ENCODE measurements around the gene PDE11A. TPM values are rescaled to one million over a fixed set of nuclear protein-coding genes. Genes with fewer than 3 reads are reported as not detected.

PDE11A gene
- total and polyA plus RNA-seq, 3 donors from 2014 or later, result 2.2 to 7.8 (median 3.3) TPM

GRCh38 chr2:177577075-177577474 lies 495.5 kb downstream of the PDE11A start:
- no peak overlapping the region for H3K27ac ChIP-seq
- intact Hi-C loops (cut with DNase I; ENCODE audit: low total_unique reads), result no loop called here
- no peak for DNase-seq
- TF ChIP-seq POLR2A (IDR thresholded peaks at IDR 0.05), result no peak
- TF ChIP-seq, protein P1, sequence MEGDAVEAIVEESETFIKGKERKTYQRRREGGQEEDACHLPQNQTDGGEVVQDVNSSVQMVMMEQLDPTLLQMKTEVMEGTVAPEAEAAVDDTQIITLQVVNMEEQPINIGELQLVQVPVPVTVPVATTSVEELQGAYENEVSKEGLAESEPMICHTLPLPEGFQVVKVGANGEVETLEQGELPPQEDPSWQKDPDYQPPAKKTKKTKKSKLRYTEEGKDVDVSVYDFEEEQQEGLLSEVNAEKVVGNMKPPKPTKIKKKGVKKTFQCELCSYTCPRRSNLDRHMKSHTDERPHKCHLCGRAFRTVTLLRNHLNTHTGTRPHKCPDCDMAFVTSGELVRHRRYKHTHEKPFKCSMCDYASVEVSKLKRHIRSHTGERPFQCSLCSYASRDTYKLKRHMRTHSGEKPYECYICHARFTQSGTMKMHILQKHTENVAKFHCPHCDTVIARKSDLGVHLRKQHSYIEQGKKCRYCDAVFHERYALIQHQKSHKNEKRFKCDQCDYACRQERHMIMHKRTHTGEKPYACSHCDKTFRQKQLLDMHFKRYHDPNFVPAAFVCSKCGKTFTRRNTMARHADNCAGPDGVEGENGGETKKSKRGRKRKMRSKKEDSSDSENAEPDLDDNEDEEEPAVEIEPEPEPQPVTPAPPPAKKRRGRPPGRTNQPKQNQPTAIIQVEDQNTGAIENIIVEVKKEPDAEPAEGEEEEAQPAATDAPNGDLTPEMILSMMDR (IDR thresholded peaks at IDR 0.05), result no peak
- WGBS, 2 donors, result 76 to 91% methylated on average over 1 of the region's 1 CpG
- H3K27me3 ChIP-seq, result no peaks in the 10 kb centered on the region
- no peaks in the 10 kb centered on the region for H3K36me3 ChIP-seq (ENCODE audit: low read depth, missing control alignments)
- H3K4me1 ChIP-seq, result no peaks in the 10 kb centered on the region
- H3K4me3 ChIP-seq, result no peak overlapping the region
- H3K9me3 ChIP-seq, result no peaks in the 10 kb centered on the region

DNA sequence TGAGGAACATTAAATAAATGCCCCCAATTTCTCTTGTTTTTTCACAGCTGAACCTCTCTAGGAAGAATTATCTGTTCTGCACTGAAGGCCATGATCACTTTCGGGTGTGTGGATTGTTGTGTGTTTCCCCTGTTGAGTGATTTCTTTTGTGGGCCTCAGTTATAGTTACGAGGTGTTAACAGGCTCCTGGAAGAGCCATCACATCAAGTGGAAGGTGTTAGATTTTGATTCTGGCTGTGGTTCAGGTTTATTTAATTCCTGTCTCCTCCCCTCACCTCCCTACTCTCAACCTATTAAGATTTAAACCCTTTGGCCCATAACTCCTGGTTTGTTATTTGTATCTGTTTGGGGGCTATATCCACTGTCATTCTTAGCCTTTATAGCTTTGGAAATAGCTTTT lies 497.2 kb downstream of the PDE11A start:
- no peak overlapping the region for H3K27ac ChIP-seq
- TF ChIP-seq, protein P1 (IDR thresholded peaks at IDR 0.05), result no peak
- no peak for TF ChIP-seq POLR2A (IDR thresholded peaks at IDR 0.05)
- DNase-seq, result no peak
- H3K4me1 ChIP-seq, result no peaks in the 10 kb centered on the region
- no peaks in the 10 kb centered on the region for H3K36me3 ChIP-seq (ENCODE audit: low read depth, missing control alignments)
- H3K27me3 ChIP-seq, result no peaks in the 10 kb centered on the region
- H3K9me3 ChIP-seq, result no peaks in the 10 kb centered on the region
- intact Hi-C loops (cut with DNase I; ENCODE audit: low total_unique reads), result no loop called here
- H3K4me3 ChIP-seq, result no peak overlapping the region
- 83 to 94% methylated on average over 2 of the region's 2 CpGs for WGBS, 2 donors

DNA sequence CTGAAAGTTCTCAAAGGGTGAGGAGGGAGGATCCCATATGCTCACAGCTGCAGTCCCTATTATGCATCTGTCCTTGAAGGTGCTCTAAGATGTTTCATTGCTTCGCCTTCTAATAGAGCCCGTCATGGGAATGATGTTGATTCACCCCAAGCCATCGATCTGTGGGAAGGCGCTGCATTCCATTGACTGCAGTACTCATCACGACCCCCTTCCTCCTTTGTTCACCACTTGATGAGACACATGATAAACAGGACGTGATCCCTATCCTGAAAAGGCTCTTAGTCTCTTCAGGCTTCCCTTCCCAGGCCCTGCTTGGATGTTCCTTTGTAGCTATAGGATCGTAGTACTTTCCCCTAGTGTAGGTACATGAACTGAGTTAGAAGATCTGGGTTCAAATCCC lies 498.2 kb downstream of the PDE11A start:
- Histone ChIP-seq H3K9me3 (no peaks in the 10 kb centered on the region), H3K4me1 (no peaks in the 10 kb centered on the region), H3K36me3 (ENCODE audit: low read depth, missing control alignments) (no peaks in the 10 kb centered on the region), H3K4me3 (no peak overlapping the region), H3K27me3 (peaks cover 3% of the 10 kb centered on the region), H3K27ac (no peak overlapping the region)
- intact Hi-C loops (cut with DNase I; ENCODE audit: low total_unique reads), result no loop called here
- DNase-seq, result no peak
- WGBS, 2 donors, result 87 to 90% methylated on average over 7 of the region's 7 CpGs
- no peak for TF ChIP-seq POLR2A (IDR thresholded peaks at IDR 0.05)
- TF ChIP-seq, protein P1 (IDR thresholded peaks at IDR 0.05), result no peak

Small RNA genes within 50 kb of the gene (small RNA-seq; reads per million reads assigned to genes)
- gene AC011998.1 (0 reads per million in 2 donors), gene RNU6-629P (0 reads per million in 2 donors)

Other genes with a start within 250 kb of the PDE11A start
- gene RBM45, start 39.7 kb upstream of the PDE11A start, total RNA-seq, result 10 to 100 TPM; 18.6 to 26.8 TPM
- 11.2 TPM for gene RBM45, start 39.7 kb upstream of the PDE11A start, polyA plus RNA-seq (ENCODE audit: insufficient read depth, low read depth, low replicate concordance)
- 1 to 10 TPM; 2.6 to 3.8 TPM for gene OSBPL6, start 121.7 kb upstream of the PDE11A start, total RNA-seq
- 1.7 TPM for gene OSBPL6, start 121.7 kb upstream of the PDE11A start, polyA plus RNA-seq (ENCODE audit: insufficient read depth, low read depth, low replicate concordance)